ENCODE measurements around the gene PDGFRB.

Gene PDGFRB

DNA sequence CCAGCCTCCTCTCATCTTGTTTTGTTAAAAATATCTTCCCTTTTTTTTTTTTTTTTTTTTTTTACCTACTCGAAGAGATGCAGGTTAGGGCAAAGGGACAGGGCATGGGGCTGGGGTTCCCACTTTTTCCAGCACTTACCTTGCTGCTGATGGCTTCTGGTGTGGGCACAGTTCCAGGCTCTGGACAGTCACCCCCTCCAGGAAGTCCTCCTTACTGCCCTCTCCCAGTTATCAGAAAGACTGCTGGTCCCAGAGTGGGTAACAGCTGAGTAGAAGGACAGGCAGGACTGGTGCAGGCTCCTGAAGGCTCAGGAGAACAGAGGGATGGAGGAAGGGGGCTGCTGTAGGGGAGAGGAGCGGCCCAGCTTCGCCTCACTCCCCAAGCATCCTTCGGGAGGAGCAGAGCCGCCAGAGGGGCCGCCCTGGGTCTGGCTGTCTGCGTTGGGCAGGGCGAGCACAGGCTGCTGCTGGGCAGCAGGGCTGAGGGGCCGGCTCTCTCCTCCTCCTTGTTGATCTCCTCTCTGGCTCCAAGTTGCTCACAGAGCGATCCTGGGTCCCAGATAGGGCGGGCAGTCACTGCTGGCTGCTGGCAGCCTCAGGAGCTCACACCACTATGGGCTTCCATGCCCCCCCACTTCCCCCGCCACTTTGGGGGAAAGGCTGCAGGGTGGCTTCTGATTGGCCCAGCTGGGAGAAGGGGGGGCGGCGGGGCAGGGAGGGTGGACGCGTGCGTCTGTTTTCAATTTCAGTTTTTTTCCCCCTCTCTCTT lies at the start of gene PDGFRB:
Gene PDGFRB, minus strand, starts transcription at position 588 of the 769 bp plus-strand sequence. CDS start 18,798 bp downstream, outside the sequence.
- DNase-seq (ENCODE audit: low read depth in 3 of 3), result no peak

DNA sequence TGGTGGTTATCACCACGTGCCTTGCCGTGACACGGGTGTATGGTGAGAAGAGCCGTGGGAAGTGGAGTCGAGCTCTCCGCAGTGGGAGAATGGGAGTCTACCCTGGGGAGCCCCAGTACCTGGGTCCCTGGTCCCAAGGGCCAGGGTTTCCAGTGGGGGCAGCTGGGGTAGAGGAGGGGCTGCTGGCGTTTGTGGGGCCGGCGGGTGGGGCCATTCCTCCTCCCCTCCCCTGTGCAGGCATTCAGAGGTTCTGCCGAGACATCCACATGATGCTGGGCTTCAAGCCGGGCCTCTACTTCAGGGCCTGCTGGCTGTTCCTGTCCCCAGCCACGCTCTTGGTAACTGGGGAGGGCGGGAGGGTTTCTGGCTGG lies 48.9 kb upstream of the PDGFRB start:
- DNase-seq (ENCODE audit: low read depth in 3 of 3), result no peak

DNA sequence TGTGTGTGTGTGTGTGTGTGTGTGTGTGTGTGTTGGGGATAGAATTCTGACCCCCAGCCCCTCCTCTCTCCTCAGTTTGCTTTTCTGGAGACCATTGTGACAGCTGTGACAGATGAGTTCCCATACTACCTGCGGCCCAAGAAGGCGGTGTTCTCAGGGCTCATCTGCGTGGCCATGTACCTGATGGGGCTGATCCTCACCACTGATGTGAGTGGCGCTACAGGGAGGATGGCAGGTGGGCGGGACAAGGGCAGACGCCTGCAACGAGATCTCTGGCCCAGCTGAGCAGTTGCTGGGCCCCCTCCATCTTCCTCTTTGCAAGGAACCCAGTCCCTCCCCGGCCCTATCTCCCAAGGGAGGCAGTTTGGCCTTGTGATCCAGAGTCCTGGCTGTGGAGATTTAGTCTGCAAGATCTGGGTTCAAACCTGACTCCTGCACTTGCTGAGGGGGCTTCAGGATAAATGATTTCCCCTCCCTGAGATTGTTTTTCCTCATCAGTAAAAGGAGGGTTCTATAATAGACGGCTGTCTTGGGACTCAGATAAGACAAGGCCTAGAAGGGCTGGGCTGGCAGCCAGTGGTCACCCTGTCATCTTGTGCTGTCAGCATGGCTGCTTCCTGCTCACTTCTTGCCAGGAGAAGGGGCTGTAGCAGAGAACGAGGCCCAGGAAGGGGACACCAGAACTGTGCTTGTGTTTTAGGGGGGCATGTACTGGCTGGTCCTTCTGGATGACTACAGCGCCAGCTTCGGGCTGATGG lies 48.4 kb upstream of the PDGFRB start:
- DNase-seq (ENCODE audit: low read depth in 3 of 3), result no peak

DNA sequence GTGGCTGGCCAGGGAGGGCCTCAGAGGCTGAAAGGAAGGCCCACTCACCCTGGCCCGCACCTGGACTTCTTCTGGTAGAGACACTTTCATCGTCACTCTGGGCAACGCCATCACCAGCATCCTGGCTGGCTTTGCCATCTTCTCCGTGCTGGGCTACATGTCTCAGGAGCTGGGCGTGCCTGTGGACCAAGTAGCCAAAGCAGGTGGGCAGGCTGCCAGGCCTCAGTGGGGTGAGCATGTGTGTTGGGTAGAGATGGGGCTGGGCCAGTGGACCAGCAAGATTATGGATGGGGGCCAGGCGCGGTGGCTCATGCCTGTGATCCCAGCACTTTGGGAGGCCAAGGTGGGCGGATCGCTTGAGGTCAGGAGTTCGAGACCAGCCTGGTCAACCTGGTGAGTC lies 46.9 kb upstream of the PDGFRB start:
- no peak for DNase-seq (ENCODE audit: low read depth in 3 of 3)

DNA sequence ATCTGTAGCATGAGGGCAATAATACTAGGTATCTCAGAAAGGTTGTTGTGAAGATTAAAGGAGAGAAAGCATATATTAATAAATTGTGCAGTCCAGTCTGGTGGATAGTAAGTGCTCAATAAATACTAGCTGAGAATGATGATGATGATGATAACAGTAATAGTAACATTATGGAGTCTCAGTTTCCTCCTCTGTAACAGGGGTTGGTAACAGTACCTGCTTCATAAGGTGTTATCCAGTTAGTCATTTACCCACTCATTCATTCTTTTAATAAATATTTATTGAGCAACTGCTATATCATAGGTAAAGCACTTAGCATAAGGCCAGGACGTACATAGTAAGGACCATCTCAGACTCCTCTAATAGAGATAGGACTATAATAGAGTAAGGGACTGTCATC lies 41.8 kb upstream of the PDGFRB start:
- no peak for DNase-seq (ENCODE audit: low read depth in 3 of 3)

DNA sequence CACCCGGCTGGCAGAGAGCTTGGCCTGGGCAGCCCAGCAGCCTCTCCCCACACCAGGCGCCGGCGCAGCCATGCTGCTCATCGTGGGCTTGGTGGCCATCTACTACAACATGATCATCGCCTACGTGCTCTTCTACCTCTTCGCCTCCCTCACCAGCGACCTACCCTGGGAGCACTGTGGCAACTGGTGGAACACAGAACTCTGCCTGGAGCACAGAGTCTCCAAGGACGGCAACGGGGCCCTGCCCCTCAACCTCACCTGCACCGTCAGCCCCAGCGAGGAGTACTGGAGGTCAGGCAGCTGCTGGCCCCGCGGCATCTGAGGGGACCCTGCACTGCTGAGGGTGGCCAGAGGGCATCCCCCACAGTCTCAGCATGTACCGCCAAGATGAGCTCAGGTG lies 41.3 kb upstream of the PDGFRB start:
- no peak for DNase-seq (ENCODE audit: low read depth in 3 of 3)

DNA sequence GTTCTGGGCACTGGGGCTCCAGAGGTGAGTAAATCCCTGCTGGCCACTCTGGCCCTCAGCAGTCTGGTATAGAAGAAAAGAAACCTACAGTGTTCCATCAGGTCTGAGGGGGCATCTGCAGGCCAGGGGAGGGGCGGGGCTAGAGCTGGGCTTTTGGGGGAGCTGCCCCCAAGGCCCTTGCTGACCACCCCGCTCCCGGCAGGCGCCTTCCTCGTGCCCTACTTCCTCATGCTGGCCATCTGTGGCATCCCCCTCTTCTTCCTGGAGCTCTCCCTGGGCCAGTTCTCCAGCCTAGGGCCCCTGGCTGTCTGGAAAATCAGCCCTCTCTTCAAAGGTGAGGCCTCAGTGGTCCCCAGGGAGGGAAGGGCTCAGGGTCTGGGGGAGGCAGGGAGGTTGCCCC lies 40.9 kb upstream of the PDGFRB start:
- DNase-seq (ENCODE audit: low read depth in 3 of 3), result no peak

DNA sequence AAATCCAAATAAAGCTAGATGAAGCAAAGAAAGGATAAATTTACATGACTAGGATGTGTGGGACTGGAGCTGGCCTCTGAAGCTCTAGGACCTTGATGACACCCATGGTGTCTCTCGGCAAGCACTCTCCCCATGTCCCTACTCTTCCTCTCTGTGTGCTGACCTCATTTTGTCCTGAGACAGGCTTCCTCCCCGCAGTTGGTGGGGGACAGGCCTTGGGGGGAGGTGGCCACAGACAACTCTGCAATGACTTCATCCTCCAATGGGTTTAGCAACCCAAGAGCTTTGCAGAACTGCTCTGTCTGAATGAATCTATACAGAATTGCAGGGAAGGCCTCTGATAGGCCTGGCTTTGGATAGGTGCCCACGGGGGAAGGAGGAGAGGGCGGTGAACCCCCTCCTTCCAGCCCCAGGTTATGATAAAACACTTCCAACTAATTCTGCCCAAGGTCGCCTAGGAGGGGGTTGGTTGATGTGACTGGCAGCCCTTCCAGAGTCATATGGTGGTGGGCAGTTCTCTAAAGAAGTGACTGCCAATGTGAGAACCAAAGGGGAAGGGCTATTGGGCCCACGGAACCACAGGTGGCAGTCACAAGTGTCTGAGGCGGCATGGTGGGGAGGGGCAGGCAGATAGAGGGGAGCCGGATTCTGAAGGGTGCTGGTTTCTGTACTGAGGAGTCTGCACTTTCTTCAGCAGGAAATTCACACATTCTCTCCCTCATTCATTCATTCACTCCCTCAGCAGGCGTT lies 40.3 kb upstream of the PDGFRB start:
- no peak for DNase-seq (ENCODE audit: low read depth in 3 of 3)

DNA sequence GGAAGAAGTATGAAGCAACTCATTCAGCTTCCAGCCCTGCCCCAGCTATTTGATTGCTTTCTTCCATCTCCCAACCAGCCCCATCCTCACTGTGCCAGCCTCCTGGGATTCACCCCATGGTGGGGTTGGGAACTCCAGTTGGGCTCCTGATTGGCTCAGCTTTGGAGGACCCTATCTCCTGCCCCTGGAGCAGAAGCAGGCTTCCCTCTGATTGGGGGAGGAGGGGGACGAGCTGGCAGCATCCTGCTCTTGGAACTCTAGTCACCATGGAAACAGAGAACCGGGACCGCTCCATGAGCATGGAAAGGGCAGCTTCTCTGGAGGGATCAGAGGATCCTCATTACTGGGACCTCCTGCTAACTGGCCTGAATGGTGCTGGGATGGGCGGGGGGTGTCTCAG lies 36.8 kb upstream of the PDGFRB start:
- no peak for DNase-seq (ENCODE audit: low read depth in 3 of 3)

DNA sequence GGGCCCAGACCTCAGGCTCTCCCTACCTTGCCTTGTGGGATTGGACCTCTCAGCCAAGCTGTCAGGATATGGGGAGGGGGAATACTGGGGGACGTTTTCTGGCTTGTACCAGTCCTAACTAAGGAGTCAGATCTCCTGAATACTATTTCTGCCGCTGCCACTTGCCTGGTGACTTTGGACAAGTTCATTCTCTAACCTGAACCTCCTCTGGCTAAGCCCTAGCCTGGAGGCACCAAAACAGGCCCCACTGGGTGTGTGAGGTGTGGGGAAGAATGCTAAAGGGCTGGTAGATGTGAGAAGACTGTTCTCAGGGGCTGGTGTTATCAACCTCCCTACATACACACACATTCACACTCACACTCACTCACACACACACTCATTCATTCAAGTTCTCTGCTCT lies 35.3 kb upstream of the PDGFRB start:
- DNase-seq (ENCODE audit: low read depth in 3 of 3), result no peak

DNA sequence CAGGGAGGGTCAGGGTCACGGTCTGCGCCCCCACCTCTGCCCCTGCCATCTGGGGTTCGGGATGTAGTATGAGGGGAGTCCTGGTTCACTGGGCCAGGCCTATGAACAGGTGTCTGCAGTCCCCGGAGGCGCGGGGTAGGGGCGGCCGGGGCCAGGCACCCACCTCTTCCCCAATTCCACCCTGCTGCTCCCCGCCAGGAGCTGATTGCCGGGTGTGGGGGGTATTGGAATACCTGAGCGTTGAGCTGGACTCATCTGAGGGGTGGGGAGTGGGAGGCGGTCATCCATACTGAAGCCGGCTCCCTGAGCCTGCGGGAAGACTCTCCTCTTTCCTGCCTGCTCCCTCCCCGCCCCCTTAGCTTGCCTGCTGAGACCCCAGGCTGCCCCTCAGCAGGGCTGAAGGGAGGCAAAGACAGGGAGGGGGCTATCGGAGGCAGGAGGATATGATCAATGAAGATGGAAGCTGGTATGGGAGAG lies 34.9 kb upstream of the PDGFRB start:
- no peak for DNase-seq (ENCODE audit: low read depth in 3 of 3)

DNA sequence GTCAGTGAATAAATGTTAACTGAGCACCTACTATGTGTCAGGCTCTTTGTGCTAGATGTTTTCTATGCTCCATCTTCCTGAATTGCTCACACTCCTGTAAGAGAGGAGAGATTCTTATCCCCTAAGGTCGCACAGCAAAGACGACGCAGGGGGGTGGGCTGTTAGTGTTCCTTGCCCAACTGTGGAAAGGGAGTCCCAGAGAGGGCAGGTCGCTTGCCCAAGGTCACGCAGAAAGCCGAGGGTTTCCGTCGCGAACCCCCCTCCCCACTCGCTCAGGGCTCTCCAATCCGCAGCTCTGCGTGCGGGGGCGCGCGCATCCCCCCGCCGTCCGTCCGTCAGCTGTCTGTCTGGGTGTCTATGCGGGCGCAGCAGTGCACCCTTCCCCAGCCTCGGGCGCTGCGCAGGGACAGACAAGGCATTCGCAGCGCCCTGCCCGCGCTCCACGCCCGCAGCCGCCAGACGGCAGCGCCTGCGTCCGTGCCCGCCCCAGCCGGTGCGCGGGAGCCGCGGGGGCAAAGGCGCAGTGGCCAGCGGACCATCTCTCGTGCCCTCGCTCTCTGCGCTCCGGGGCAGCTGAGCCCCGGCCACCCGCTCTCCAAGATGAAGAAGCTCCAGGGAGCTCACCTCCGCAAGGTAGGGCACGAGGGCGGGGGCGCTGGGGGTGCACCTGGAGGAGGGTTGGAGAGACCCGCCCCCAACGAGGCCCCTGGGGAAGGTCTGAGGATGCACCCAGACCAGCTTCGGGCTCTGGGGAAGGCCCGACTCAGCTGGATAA lies 34.3 kb upstream of the PDGFRB start, which contains the start of gene SLC6A7:
Gene SLC6A7, plus strand, starts transcription at position 335 of the 775 bp plus-strand sequence. Its CDS starts 266 bp downstream, at position 601.
- DNase-seq (ENCODE audit: low read depth in 3 of 3), result no peak

DNA sequence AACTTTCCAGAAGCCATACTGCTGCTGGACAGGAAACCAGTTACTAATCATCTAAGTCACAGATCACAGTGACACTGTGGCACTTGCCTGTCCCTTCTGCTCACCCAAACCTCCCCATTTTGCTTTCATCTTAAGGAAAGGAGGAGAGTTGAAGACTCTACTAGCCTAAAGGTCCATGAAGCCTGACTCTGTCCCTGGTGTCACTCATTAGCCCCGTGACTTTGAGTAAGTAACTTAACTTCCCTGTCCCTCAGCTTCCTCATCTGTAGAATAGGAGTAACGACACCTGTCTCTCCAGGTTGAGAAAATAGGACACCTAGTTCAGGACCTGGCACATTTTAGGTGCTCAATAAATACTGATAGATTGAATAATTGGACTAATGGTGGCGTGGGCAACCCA lies 33.7 kb upstream of the PDGFRB start:
- DNase-seq (ENCODE audit: low read depth in 3 of 3), result no peak

DNA sequence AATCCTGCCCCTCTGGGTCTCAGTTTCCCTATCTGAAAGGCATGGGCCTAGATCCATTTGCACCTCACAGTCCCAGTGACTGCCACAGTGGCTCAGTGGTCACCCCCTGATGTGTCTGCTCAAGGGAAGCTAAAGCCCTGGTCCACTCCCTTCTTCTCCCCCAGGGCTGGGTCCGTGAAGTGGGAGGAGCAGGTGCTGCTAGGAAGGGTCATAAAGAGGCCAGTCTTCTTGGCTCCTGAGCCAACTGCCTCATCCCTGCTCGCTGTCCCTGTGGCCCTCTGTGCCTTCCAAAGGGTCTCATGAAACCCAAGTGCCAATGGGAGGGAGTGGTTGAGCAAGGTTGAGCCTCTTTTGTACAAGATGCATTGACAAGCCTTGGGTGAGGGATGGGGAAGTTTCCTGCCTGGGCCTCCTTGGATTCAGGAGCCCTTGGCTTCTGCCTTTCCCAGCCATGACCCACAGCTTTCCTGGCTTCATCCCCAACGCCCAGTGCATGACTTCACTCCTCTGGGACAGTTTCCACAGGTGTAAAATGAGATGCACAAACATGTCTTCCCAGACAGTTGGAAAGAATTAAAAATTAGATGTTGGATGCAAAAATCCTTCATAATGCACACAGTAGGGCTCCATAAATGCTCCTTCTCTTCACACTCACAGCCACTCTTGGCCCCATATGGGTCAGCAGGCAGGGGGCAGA lies 32.6 kb upstream of the PDGFRB start:
- no peak for DNase-seq (ENCODE audit: low read depth in 3 of 3)

DNA sequence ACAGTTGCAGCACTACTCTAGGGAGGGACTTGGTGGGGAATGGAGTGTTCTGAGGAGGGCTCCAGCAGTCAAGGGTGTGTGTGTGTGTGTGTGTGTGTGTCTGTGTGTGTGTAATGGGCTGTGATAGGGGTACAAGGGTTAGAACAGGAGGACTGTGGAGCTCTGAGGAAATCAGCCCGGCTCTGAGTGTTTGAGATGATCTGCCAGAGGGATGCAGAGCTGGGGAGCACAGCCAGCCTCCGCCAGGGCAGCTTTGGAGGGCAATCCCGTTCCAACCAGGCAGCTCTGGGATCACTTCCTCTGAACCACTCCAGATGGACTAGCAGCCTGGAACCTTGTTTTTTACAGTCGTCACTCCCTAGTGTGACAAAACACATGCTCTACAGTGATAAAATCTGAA lies 31.3 kb upstream of the PDGFRB start:
- DNase-seq (ENCODE audit: low read depth in 3 of 3), result no peak

DNA sequence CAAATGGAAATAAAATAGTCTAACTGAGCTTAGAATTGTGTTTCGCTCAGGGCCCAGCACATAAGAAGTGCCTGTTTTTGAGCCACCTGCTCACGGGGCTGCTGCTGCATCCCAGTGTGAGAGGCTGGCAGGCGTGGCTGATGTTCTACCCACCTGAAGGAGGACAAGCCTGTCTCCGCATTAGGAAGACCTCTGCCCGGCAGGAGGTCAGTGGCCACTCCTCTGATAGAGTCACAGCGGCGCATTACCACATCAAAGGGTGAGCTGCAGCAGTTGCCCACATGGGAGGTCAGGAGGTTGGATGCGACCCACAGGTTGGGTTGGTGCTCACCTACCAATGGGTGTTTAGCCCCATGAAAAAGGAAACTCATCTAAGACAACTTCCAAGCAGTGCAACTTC lies 30.5 kb upstream of the PDGFRB start:
- DNase-seq (ENCODE audit: low read depth in 3 of 3), result no peak

DNA sequence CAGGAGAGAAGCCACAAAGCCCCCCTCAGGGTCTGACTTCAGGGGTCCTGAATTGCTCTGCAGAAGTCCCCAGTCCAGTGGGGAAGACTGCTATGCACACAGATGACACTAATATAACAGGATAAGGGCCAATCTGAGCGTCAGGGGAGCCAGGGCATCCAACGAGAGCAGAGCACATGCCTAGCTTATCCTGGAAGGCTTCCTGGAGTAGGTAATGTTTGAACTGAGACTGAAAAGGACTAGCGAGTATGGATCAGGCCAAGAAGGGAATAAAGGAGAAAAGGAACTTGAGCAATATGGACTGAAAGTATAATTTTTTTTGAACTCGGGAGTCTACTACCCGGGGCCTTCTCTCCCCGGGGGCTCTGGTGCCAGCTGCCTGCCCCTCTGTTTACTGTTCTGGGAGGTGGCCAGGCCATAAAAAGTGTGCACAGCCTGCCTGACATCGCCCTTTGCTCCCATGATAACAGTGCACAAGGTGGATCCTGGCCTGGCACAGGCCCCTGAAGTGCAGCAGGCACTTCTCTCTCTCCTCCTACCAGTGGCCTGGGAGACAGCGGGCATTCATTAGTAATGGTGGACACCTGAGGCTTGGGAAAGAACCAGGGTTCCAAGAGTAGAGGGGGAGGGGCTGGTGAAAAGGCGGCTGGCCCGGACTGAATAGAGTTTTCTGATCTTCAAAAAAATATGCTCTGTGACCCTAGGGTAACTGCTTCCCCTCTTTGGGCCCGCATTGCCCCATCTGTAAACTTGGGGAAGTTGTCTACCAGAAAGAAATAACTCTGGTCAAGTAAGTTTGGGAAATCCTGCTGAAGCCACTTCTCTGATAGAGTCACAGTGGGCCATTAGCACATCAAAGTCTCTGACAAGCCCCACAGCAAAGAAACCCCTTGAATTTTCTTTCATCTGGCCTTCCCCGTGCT lies 29.6 kb upstream of the PDGFRB start:
- no peak for DNase-seq (ENCODE audit: low read depth in 3 of 3)

DNA sequence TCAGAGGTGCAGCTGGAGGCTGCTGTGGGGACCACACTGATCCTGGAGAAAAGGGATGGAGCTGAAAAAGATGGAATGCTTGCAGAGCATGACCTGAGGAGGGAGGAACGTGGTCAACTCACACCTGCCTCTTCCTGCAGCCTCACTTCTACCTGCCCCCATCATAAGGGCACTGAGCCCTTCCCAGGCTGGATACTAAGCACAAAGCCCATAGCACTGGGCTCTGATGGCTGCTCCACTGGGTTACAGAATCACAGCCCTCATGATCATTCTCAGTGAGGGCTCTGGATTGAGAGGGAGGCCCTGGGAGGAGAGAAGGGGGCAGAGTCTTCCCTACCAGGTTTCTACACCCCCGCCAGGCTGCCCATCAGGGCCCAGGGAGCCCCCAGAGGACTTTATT lies 28.4 kb upstream of the PDGFRB start:
- no peak for DNase-seq (ENCODE audit: low read depth in 3 of 3)

DNA sequence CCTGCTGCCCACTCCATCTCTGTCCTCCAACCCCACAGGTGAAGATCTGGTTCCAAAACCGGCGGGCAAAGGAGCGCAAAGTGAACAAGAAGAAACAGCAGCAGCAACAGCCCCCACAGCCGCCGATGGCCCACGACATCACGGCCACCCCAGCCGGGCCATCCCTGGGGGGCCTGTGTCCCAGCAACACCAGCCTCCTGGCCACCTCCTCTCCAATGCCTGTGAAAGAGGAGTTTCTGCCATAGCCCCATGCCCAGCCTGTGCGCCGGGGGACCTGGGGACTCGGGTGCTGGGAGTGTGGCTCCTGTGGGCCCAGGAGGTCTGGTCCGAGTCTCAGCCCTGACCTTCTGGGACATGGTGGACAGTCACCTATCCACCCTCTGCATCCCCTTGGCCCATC lies 27.8 kb upstream of the PDGFRB start:
- no peak for DNase-seq (ENCODE audit: low read depth in 3 of 3)

DNA sequence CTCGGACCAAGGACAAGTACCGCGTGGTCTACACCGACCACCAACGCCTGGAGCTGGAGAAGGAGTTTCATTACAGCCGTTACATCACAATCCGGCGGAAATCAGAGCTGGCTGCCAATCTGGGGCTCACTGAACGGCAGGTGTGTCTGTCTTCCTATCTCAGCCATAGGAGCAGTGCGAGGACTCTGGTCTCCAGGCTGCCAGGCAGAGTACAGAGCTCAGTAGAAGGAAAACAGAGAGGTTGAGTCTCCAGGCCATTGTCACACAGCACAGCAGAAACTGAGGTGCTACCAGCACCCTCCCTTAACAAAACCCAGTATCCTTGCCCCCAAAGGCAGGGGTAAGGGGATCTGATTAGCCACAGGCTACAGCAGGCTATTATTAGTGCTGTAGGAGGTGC lies 27.1 kb upstream of the PDGFRB start:
- DNase-seq (ENCODE audit: low read depth in 3 of 3), result no peak

Data from stimulated activated CD4-positive, alpha-beta T cell treated with anti-CD3 and anti-CD28 coated beads, TNF-alpha, amount 100 ng/mL, for 48 hours (primary cell).